Measurements from ENCODE around the gene SKOR1. TPM values are rescaled to one million over a fixed set of nuclear protein-coding genes. Genes with fewer than 3 reads are reported as not detected.

SKOR1 gene
- total RNA-seq, 1 experiment from 2014 or later, result 0.81 TPM

- no peak overlapping the region for H3K4me2 ChIP-seq (ENCODE audit: low read length)
- H3K9ac ChIP-seq (ENCODE audit: low read length), result no peak overlapping the region
- H3K9me2 ChIP-seq (ENCODE audit: insufficient read depth), result no peaks in the 10 kb centered on the region
- no peaks in the 10 kb centered on the region for H3K27me3 ChIP-seq (ENCODE audit: insufficient read depth, low read length)
- no peak overlapping the region for H3K27ac ChIP-seq (ENCODE audit: low read depth, low read length)
- ChIA-PET POLR2A (no interaction called here), RAD21 (ENCODE audit: low non-redundant PET in 1 of 2, low total read pairs in 2 of 2, uncharacterized antibody in 2 of 2, unreplicated experiment in 2 of 2) (no interaction called here), CTCF (no interaction called here)
- ATAC-seq (no peak), DNase-seq (ENCODE audit: low read depth, low spot score) (no peak)
- BruUV-seq (replicated peaks), result no TSS peak
- intact Hi-C loops (cut with micrococcal nuclease), result no loop called here
- H3K4me3 ChIP-seq (replicated peaks in 1 of 2; ENCODE audit: low read depth in 1 of 2, low read length in 2 of 2), result no peak overlapping the region
- no peaks in the 10 kb centered on the region for H3K36me3 ChIP-seq (ENCODE audit: control insufficient read depth in 1 of 2, insufficient read depth in 2 of 2, low read length in 2 of 2)
- no peaks in the 10 kb centered on the region for H3K4me1 ChIP-seq (ENCODE audit: control insufficient read depth in 1 of 2, insufficient read depth in 2 of 2, low read length in 2 of 2)
- no peaks in the 10 kb centered on the region for H3K79me2 ChIP-seq (ENCODE audit: insufficient read depth, low read length)
- no peaks in the 10 kb centered on the region for H3K9me3 ChIP-seq (ENCODE audit: control insufficient read depth in 1 of 2, insufficient read depth in 1 of 2, low read depth in 1 of 2, low read length in 2 of 2)
- no peak overlapping the region for H2AFZ ChIP-seq (ENCODE audit: low read depth, low read length, poor library complexity, severe bottlenecking)
- TF ChIP-seq ZNF274 (IDR thresholded peaks at IDR 0.05; ENCODE audit: low read depth, low read length), result no peak
- no peak for TF ChIP-seq SP1 (IDR thresholded peaks at IDR 0.05; ENCODE audit: low read depth)
- TF ChIP-seq SIN3A (IDR thresholded peaks at IDR 0.05; ENCODE audit: low read depth), result no peak
- no peak for TF ChIP-seq ZFX (IDR thresholded peaks at IDR 0.05)
- TF ChIP-seq ELF1 (IDR thresholded peaks at IDR 0.05; ENCODE audit: borderline replicate concordance, low read depth), result no peak
- no peak for TF ChIP-seq JUND (IDR thresholded peaks at IDR 0.05)
- TF ChIP-seq MAX (IDR thresholded peaks at IDR 0.05), result no peak
- no peak for TF ChIP-seq YY1 (IDR thresholded peaks at IDR 0.05; ENCODE audit: extremely low read depth, insufficient replicate concordance, low read depth, low read length)
- no peak for TF ChIP-seq EZH2phosphoT487 (IDR thresholded peaks at IDR 0.05; ENCODE audit: borderline replicate concordance)
- no peak for TF ChIP-seq REST (IDR thresholded peaks at IDR 0.05; ENCODE audit: low read depth)
- no peak for TF ChIP-seq SRF (IDR thresholded peaks at IDR 0.05; ENCODE audit: low read depth)
- H4K20me1 ChIP-seq (ENCODE audit: insufficient read depth), result no peaks in the 10 kb centered on the region
These were observed 3.4 kb upstream of the SKOR1 start for GRCh38 chr15:67821784-67822440.

Measured in HCT116 (cell line).